ENCODE measurements around the gene MYL12B.
"Not testable (repeated sequence)": the region's sequence is repeated elsewhere in the genome, so short reads cannot be mapped to it uniquely, and the experiment has no call there.

MYL12B gene

GRCh38 chr18:3297025-3297984 lies 35.4 kb downstream of the MYL12B start:
- DNase-seq (ENCODE audit: low spot score) = peak; percentile 76

- DNase-seq (ENCODE audit: low spot score) = no peak
These were observed 42.9 kb downstream of the MYL12B start for GRCh38 chr18:3304832-3305231.

- no peak for DNase-seq (ENCODE audit: low spot score)
These were observed 43.4 kb downstream of the MYL12B start for GRCh38 chr18:3305354-3305762.

GRCh38 chr18:3305933-3306332 lies 44.0 kb downstream of the MYL12B start:
- DNase-seq (ENCODE audit: low spot score) = peak; percentile 17

GRCh38 chr18:3306391-3306790 lies 44.5 kb downstream of the MYL12B start:
- no peak for DNase-seq (ENCODE audit: low spot score)

GRCh38 chr18:3313685-3314084 lies 51.8 kb downstream of the MYL12B start:
- no peak for DNase-seq (ENCODE audit: low spot score)

GRCh38 chr18:3315344-3315743 lies 53.4 kb downstream of the MYL12B start:
- not testable (repeated sequence) for DNase-seq (ENCODE audit: low spot score)

GRCh38 chr18:3319399-3319798 lies 57.5 kb downstream of the MYL12B start:
- DNase-seq (ENCODE audit: low spot score) = no peak

- DNase-seq (ENCODE audit: low spot score) = no peak
These were observed 58.0 kb downstream of the MYL12B start for GRCh38 chr18:3319894-3320454.

GRCh38 chr18:3321133-3321812 lies 59.3 kb downstream of the MYL12B start:
- no peak for DNase-seq (ENCODE audit: low spot score)

- no peak for DNase-seq (ENCODE audit: low spot score)
These were observed 62.0 kb downstream of the MYL12B start for GRCh38 chr18:3323900-3324299.
